Stomach (tissue), 9 donors: Measurements from ENCODE around the gene KDM8. TPM values are rescaled to one million over a fixed set of nuclear protein-coding genes. Genes with fewer than 3 reads are reported as not detected.

ENCODE experiments used
- DNase-seq, 2 donors: peaks; one replicate each; pipeline versions ENCODE4 v3.0.0 to v3.0.0-alpha.2; 2013 to 2019
- H3K27ac ChIP-seq, 5 donors: fragments of 200-600 bp in 4 of 5; sonication (generic) in 4 of 5; one replicate each; pipeline ENCODE4 v1.5.1; 2013 to 2019; ENCODE audit warnings: mild to moderate bottlenecking in 1 of 5, moderate library complexity in 1 of 5
- H3K27me3 ChIP-seq, 3 donors: fragments of 200-600 bp; sonication (generic); one replicate each; pipeline ENCODE4 v1.5.1; 2017 to 2019; ENCODE audit warnings: mixed run types in 1 of 3
- H3K36me3 ChIP-seq, 4 donors: fragments of 200-600 bp; sonication (generic); 1 replicate in 3 of 4; 2 replicates in 1 of 4; pipeline ENCODE4 v1.5.1; 2016 to 2019
- H3K4me1 ChIP-seq, 4 donors: fragments of 200-600 bp; sonication (generic); one replicate each; pipeline ENCODE4 v1.5.1; 2016 to 2019
- H3K4me3 ChIP-seq, 4 donors: fragments of 200-600 bp; sonication (generic) in 3 of 4; one replicate each; pipeline ENCODE4 v1.5.1; 2016 to 2019; ENCODE audit warnings: mild to moderate bottlenecking in 1 of 4
- H3K9me3 ChIP-seq, 4 donors: fragments of 200-600 bp; sonication (generic); one replicate each; pipeline ENCODE4 v1.5.1; 2016 to 2019
- EP300 ChIP-seq: sonication (generic); formaldehyde crosslinking; IDR thresholded peaks from one replicate; pipeline ENCODE4 v1.6.1; 2017; ENCODE audit warnings: antibody characterized with exemption
- POLR2A ChIP-seq, 4 donors: fragments of 450-650 bp; IDR thresholded peaks; one replicate each; pipeline ENCODE4 v1.6.1; 2016; ENCODE audit warnings: antibody characterized with exemption in 4 of 4, control low read depth in 2 of 4, mild to moderate bottlenecking in 1 of 4, moderate library complexity in 1 of 4
- POLR2AphosphoS5 ChIP-seq, 3 donors: sonication (generic); formaldehyde crosslinking; IDR thresholded peaks; one replicate each; pipeline ENCODE4 v1.6.1; 2016; ENCODE audit warnings: antibody characterized with exemption in 3 of 3
- WGBS, 5 donors: extraction: QIAGEN DNeasy Blood & Tissue Kit in 3 of 5; methylation state at CpG; one replicate each; pipeline versions ENCODE4 v1.1.5 to v1.1.7; 2013 to 2018; 5-methylcytosine and 5-hydroxymethylcytosine counted together
- intact Hi-C: fragments of 100-400 bp; cut with DNase I; formaldehyde crosslinking; loops from one replicate; pipeline ENCODE4 v1.15.1; 2023; ENCODE audit warnings: low total_unique reads
- polyA plus RNA-seq, 3 donors: library from polyadenylated mRNA; stranded (reverse); fragments of 200-250 nt; gene quantifications; one replicate each; pipeline ENCODE4 v1.2.3, GENCODE V29; 2013
- total RNA-seq, 5 donors: library from RNA; depleted of rRNA; stranded (reverse); fragments of >200 nt; gene quantifications; one replicate each; pipeline versions ENCODE4 v1.1.0 to v1.2.3, GENCODE V29; 2014 to 2016
- TF ChIP-seq, protein P1 (sequence below), 7 experiments: fragments of 450-650 bp in 4 of 7; fragments of 200-600 bp in 3 of 7; sonication (generic) in 3 of 7; IDR thresholded peaks; one replicate each; pipeline ENCODE4 v1.5.1; 2016 to 2019; ENCODE audit warnings: antibody characterized with exemption in 7 of 7, control low read depth in 2 of 7, mild to moderate bottlenecking in 1 of 7
- donor health status: healthy with polysubstance abuse.
- donor health status: Bipolar disorder and iron deficiency.
- donor health status: healthy.

The KDM8 gene
- total and polyA plus RNA-seq, 8 donors = 1.4 to 58.3 (median 2.9) TPM

DNA sequence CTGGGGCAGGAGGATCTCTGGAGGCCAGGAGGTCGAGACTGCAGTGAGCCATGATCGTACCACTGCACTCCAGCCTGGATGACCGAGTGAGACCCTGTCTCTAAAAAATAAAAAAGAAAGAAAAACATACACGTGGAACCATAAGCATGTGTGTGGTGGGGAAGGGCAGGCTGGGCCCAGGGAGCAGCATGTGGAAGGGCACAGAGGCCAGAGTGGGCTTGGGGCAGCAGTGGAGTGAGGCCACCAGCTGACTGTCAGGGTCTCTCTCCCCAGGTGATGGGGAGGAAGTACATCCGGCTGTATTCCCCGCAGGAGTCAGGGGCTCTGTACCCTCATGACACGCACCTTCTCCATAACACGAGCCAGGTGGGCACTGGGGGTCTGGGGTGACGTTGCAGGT lies 16.8 kb downstream of the KDM8 start:
- Histone ChIP-seq H3K9me3 (no peaks in the 10 kb centered on the region), H3K27ac (no peak overlapping the region), H3K27me3 (no peaks in the 10 kb centered on the region), H3K4me3 (no peak overlapping the region), H3K36me3 (peaks cover 0 to 57% (median 54%) of the 10 kb centered on the region in 4 donors), H3K4me1 (peaks cover 11 to 25% (median 21%) of the 10 kb centered on the region in 4 donors)
- intact Hi-C loops = no loop called here
- TF ChIP-seq POLR2A (IDR thresholded peaks at IDR 0.05) (no peak), EP300 (no peak), POLR2AphosphoS5 (IDR thresholded peaks at IDR 0.05) (no peak)
- TF ChIP-seq, protein P1, sequence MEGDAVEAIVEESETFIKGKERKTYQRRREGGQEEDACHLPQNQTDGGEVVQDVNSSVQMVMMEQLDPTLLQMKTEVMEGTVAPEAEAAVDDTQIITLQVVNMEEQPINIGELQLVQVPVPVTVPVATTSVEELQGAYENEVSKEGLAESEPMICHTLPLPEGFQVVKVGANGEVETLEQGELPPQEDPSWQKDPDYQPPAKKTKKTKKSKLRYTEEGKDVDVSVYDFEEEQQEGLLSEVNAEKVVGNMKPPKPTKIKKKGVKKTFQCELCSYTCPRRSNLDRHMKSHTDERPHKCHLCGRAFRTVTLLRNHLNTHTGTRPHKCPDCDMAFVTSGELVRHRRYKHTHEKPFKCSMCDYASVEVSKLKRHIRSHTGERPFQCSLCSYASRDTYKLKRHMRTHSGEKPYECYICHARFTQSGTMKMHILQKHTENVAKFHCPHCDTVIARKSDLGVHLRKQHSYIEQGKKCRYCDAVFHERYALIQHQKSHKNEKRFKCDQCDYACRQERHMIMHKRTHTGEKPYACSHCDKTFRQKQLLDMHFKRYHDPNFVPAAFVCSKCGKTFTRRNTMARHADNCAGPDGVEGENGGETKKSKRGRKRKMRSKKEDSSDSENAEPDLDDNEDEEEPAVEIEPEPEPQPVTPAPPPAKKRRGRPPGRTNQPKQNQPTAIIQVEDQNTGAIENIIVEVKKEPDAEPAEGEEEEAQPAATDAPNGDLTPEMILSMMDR (IDR thresholded peaks at IDR 0.05) = no peak
- no peak for DNase-seq
- WGBS, 5 donors = 92 to 96% (median 93%) methylated on average over 9 of the region's 9 CpGs

DNA sequence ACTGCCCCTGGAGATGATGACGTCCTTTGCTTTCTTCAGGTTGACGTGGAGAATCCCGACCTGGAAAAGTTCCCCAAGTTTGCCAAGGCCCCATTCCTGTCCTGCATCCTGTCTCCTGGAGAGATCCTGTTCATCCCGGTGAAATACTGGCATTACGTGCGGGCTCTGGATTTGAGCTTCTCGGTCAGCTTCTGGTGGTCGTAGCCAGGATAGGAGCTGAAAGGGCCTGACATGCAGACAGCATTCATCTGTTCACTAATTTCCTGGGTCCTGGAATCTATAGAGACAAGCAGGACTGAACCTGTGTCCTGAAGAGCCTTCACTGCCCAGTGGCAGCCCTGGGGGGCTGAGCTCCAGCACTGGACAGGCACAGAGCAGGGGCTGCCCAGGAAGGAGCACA lies 17.2 kb downstream of the KDM8 start:
- Histone ChIP-seq H3K36me3 (peaks cover 0 to 58% (median 54%) of the 10 kb centered on the region in 4 donors), H3K4me3 (no peak overlapping the region), H3K27me3 (no peaks in the 10 kb centered on the region), H3K27ac (peak overlapping the region in 1 of 5 donors; percentile 73), H3K4me1 (peaks cover 12 to 29% (median 24%) of the 10 kb centered on the region in 4 donors), H3K9me3 (no peaks in the 10 kb centered on the region)
- TF ChIP-seq POLR2A (IDR thresholded peaks at IDR 0.05) (no peak), EP300 (no peak), POLR2AphosphoS5 (IDR thresholded peaks at IDR 0.05) (no peak)
- TF ChIP-seq, protein P1 (IDR thresholded peaks at IDR 0.05) = no peak
- WGBS, 5 donors = 93 to 98% (median 96%) methylated on average over 8 of the region's 8 CpGs
- DNase-seq = no peak
- intact Hi-C loops = no loop called here

DNA sequence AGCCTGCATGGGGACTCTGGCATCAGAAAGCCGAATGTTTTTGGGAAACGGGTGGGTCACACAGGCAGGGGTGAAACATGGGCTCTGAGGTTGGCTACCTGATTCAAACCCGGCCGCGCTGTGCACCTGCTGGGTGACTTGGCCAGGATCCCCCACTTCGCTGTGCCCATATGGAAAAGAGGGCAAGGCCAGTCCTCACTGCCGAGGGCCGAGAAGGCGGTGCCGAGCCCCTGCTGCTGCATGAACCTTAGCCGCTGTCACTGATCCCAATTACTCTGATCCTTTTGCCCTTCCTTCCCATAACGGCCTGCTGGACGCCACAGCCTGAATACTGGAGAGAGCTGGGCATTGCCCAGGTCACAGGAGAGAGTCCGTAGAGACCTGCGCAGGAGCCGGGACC lies 17.7 kb downstream of the KDM8 start:
- H3K27ac ChIP-seq = peak overlapping the region in 2 of 5 donors; percentile 73 to 83
- no peaks in the 10 kb centered on the region for H3K9me3 ChIP-seq
- no peaks in the 10 kb centered on the region for H3K27me3 ChIP-seq
- DNase-seq = no peak
- 93 to 95% (median 94%) methylated on average over 14 to 16 of the region's 16 CpGs for WGBS, 5 donors
- TF ChIP-seq POLR2AphosphoS5 (IDR thresholded peaks at IDR 0.05) (no peak), POLR2A (IDR thresholded peaks at IDR 0.05) (no peak), EP300 (no peak)
- TF ChIP-seq, protein P1 (IDR thresholded peaks at IDR 0.05) = no peak
- intact Hi-C loops = no loop called here
- no peak overlapping the region for H3K4me3 ChIP-seq
- H3K36me3 ChIP-seq = peaks cover 0 to 55% (median 52%) of the 10 kb centered on the region in 4 donors
- peaks cover 16 to 33% (median 28%) of the 10 kb centered on the region in 4 donors for H3K4me1 ChIP-seq

DNA sequence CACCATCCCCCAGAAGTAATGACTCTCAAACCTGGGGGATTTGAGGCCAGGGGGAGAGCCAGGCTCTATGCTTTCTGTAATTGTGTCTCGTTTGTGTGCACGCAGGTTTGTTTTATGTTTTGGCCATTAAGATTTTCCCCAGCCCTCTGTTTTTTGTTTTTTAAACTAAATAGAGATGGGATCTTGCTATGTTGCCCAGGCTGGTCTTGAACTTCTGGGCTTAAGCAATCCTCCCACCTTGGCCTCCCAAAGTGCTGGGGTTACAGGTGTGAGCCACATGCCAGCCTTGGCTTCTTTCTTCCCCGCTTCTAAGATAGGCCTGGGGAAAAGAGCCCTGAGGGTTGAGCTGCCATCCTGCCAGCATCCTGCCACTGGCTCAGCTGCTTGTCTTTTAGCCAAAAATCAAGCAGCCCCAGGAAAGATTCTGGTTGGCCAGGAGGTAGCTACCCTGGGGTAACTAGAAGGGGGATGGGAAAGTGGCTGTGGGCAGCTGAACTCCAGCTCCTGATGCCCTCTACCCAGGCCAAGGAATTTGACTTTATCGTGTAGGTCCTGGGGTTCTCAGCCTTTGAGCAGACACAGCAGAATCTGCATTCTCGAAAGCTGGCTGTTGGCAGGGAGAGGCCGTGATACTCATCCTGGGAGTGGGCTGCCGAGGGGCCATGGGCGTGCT lies 18.4 kb downstream of the KDM8 start:
- H3K9me3 ChIP-seq = no peaks in the 10 kb centered on the region
- peaks cover 0 to 57% (median 52%) of the 10 kb centered on the region in 4 donors for H3K36me3 ChIP-seq
- TF ChIP-seq POLR2A (IDR thresholded peaks at IDR 0.05) = no peak
- TF ChIP-seq EP300 = no peak
- TF ChIP-seq POLR2AphosphoS5 (IDR thresholded peaks at IDR 0.05) = no peak
- TF ChIP-seq, protein P1 (IDR thresholded peaks at IDR 0.05) = no peak
- H3K27ac ChIP-seq = peak overlapping the region in 4 of 5 donors; percentile 73 to 83 (median 76)
- peaks cover 24 to 40% (median 36%) of the 10 kb centered on the region in 4 donors for H3K4me1 ChIP-seq
- 67 to 80% (median 76%) methylated on average over 6 to 8 of the region's 8 CpGs for WGBS, 5 donors
- no peaks in the 10 kb centered on the region for H3K27me3 ChIP-seq
- DNase-seq = no peak
- intact Hi-C loops = no loop called here
- no peak overlapping the region for H3K4me3 ChIP-seq
